Mammary epithelial cell (primary cell): Measurements from ENCODE around the gene PRDM8.

Experiments
- EZH2 ChIP-seq: IDR thresholded peaks from 2 replicates; pipeline ENCODE4 v1.6.1; 2012; ENCODE audit warnings: low read length, inconsistent platforms, borderline replicate concordance
- TF ChIP-seq, protein P1 (sequence below), 2 donors: IDR thresholded peaks in 1 of 2; conservative IDR thresholded peaks in 1 of 2; 2 replicates each; pipeline ENCODE4 v1.5.1; 2011 to 2012; ENCODE audit warnings: inconsistent platforms in 2 of 2, low read length in 2 of 2, mild to moderate bottlenecking in 2 of 2, control low read depth in 1 of 2, low read depth in 1 of 2; ENCODE audit not compliant: insufficient read depth in 1 of 2; ENCODE audit errors: extremely low read depth in 1 of 2

DNA sequence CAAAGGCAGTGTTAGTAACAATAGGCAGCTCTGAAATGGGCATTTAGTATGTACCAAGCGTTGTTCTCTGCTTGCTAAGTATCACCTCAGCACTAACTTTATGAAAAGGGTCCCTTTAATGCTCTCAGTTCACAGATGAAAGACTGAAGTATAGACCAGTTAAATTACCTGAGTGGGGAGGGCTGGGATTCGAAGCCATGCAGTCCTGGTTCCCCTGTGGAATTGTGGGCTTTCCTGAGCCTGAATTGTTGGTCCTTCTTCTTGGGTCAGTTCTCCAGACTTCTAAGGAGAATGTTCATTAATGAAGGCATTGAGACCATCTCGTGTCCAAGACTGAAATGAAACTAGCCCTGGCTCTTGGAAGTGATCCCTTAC is 7.7 kb upstream of the PRDM8 start:
- TF ChIP-seq, protein P1, sequence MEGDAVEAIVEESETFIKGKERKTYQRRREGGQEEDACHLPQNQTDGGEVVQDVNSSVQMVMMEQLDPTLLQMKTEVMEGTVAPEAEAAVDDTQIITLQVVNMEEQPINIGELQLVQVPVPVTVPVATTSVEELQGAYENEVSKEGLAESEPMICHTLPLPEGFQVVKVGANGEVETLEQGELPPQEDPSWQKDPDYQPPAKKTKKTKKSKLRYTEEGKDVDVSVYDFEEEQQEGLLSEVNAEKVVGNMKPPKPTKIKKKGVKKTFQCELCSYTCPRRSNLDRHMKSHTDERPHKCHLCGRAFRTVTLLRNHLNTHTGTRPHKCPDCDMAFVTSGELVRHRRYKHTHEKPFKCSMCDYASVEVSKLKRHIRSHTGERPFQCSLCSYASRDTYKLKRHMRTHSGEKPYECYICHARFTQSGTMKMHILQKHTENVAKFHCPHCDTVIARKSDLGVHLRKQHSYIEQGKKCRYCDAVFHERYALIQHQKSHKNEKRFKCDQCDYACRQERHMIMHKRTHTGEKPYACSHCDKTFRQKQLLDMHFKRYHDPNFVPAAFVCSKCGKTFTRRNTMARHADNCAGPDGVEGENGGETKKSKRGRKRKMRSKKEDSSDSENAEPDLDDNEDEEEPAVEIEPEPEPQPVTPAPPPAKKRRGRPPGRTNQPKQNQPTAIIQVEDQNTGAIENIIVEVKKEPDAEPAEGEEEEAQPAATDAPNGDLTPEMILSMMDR (conservative IDR thresholded peaks at IDR 0.05 in 1 of 2, IDR thresholded peaks at IDR 0.05 in 1 of 2; ENCODE audit: extremely low read depth in 1 of 2, insufficient read depth in 1 of 2, low read depth in 1 of 2, low read length in 2 of 2), result no peak
- TF ChIP-seq EZH2, result no peak
